Measurements from ENCODE around the gene MACROD1.

MACROD1 gene

DNA sequence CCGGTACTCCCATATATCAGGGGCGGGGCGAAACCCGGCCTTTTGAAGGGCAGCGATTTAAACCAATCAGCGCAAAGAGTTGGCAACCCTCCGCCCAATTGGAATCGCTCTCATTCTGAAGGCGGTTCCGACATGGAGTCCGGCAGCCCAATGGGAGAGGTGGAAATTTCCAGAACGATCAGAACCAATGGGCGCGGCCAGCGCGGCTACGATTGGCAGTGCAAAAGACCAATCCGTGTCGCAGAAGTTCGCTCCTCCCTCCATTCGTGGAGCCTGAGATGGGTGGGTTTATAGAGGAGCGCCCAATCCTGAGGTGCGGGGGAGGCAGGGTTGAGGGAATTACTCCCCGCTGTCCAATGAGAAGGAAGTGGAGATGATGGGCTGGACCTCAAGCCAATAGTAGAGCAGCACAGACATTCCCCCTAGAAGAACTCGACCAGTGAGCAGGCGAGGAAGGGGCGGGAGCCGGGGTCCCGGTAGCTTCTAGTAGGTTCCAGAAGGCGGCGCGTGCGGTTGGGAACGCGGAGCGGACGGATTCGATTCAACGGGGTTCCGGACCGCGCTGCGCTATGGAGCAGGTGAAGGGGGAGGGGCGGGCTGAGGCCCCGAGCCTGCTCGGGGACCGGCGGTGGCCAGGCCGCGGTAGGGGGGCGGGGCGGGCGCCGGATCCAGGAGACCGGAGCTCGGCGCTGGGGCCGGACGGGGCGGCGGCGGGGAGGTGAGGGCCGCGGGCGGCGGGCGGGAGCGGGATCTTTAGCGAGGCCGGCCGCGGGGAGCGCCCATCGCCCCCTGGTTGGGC is 20.0 kb upstream of the MACROD1 start, which contains the start of gene STIP1:
Gene STIP1, plus strand, starts transcription at position 479 of the 799 bp plus-strand sequence. Its CDS starts 91 bp downstream, at position 570.
- in situ Hi-C loops (cut with HindIII; ENCODE audit: low sequenced_read_pairs), result no loop called here

DNA sequence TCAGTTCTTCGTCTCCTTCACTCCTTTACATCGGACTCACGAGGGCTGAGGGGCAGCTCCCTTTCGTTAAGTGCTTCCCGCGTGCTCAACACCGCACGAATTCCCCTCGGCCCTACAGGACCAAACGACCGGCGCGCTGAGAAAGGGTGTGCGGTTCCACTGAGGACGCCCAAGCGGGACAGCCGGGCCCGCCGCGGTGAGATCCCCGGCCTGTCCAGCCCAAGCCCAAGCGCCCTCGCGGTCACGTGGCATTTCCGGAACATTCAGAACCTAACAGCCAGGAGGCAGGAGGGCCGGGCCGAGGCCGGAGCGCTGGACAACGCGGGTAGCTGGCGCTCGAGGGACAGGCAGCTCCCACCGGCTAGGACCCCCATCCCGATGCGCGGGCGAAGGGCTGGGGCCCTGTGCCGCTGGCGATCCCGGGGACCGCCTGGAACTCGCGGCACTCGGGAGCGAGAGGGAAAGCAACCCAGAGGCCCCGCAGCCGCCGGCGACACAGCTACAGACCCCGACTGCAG is 19.3 kb upstream of the MACROD1 start:
- in situ Hi-C loops (cut with HindIII; ENCODE audit: low sequenced_read_pairs), result no loop called here

GRCh38 chr11:64183890-64184289 is 18.0 kb upstream of the MACROD1 start:
- in situ Hi-C loops (cut with HindIII; ENCODE audit: low sequenced_read_pairs), result no loop called here

DNA sequence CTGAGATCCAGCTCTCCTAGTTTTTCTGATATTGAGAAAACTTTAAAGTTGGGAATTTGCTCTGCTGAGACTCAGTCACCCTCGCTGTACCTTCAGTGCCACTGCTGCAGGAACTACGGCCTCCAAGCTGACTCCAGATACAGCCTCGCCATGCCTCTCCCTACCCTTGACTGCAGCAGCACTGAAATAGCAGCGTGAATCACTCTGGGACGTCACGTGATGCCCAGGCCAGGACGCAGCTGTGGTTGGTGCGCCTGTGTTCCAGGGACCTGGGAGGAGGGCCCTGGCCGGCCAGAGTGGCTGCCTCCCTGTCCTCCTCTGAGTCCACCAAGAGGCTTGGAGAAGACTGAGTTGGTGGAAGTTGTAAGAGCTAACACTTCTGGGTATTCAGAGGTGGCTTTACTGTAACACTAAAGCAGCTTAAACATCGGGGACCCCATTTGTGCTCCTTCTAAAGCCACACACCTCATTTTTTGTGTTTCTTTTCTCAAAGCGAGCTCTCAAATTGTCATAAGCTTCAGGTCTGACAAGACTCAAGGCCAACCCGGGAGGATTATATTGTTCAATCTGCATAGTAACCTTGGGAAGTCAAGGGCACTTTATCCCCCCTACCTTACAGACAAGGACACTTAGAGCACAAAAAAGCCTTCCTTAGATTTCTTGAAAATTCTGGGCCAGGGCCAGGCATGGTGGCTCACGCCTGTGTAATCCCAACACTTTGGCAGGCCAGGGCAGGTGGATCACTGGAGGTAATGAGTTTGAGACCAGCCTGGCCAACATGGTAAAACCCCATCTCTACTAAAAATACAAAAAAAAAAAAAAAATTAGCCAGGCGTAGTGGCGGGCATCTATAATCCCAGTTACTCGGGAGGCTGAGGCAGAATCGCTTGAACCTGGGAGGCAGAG is 15.8 kb upstream of the MACROD1 start:
- in situ Hi-C loops (cut with HindIII; ENCODE audit: low sequenced_read_pairs), result no loop called here

GRCh38 chr11:64180891-64181290 is 15.0 kb upstream of the MACROD1 start:
- in situ Hi-C loops (cut with HindIII; ENCODE audit: low sequenced_read_pairs), result no loop called here

DNA sequence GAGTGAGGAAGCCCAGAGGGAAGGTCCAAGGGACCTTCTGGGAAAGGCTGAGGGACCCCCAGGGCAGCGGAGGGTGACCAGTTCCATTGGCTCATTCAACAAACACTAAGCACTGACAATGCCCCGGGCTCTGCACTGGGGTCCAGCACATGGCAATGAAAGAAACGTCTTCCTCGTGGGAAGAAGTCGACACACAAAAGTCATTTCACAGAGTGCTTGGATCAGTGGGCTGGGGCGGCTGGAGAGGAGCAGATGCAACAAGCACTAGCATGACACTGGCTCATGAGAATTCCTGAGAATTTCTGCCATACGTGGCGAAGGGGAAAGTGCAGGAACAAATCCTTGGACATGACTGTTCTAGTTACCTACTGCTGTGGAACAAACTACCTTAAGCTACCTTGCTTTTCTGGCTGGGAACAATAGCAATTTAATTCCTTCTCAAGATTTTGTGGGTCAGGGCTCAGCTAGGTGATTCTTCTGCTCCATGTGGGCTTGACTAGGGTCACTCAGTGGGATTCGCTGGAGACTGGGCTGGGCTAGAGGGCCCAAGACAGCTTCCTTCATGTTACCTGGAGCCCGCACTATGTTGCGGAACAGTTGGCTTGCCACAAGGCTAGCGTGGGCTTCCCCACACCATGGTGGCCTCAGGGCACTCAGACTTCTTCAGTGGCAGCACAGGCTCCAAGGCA is 13.2 kb upstream of the MACROD1 start:
- in situ Hi-C loops (cut with HindIII; ENCODE audit: low sequenced_read_pairs), result no loop called here

- in situ Hi-C loops (cut with HindIII; ENCODE audit: low sequenced_read_pairs), result no loop called here
Observed at GRCh38 chr11:64178203-64178602, 12.3 kb upstream of the MACROD1 start.

DNA sequence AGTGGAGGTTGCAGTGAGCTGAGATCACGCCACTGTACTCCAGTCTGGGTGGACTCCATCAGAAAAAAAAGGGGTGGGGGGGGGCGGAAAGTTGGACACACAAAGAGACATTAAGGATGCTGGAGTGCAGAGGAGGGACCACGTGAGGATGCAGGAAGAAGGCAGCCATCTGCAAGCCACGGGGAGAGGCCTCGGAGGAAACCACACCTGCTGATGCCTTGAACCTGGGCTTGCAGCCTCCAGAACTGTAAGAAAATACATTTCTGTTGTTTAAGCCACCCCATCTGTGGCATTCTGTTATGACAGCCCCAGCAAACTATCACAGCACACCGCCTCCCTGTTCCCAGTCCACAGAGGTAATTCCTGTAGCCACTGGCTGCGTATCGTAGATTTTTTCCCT is 10.8 kb upstream of the MACROD1 start:
- in situ Hi-C loops (cut with HindIII; ENCODE audit: low sequenced_read_pairs), result no loop called here

DNA sequence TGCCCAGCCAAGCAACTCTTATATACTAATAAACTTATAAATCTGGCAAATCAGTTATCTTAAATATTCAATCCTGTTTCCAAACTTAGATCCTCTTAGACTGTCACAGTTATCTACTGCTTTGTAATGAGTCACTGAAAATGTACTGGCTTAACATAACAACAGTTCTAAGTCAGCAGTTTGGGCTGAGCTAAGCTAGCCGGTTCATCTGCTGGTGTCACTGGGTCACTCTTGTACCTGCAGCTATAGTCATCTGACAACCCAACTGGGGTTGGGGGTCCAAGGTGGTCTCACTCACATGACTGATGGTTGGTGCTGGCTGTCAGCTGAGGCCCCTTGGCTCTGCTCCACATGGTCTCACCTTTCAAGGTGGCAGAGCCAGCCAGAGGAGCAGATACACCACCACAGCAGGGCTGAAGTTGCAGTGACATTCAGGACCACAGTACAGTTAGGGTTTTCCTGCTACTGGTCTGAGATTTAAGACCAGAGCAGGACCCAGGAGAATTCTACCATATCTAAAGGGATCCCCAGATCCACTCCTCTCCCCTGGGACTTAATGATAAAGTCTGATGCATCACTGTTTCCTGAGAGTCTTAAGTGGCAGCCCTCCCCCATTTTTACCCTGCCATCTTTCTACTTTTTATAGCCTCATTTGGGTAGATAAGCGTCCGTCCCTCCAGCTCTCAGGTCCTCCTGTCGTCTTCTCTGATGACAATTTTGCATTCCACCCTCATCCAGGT is 7.9 kb upstream of the MACROD1 start:
- in situ Hi-C loops (cut with HindIII; ENCODE audit: low sequenced_read_pairs), result no loop called here

GRCh38 chr11:64170419-64170818 is 4.5 kb upstream of the MACROD1 start:
- in situ Hi-C loops (cut with HindIII; ENCODE audit: low sequenced_read_pairs), result no loop called here

DNA sequence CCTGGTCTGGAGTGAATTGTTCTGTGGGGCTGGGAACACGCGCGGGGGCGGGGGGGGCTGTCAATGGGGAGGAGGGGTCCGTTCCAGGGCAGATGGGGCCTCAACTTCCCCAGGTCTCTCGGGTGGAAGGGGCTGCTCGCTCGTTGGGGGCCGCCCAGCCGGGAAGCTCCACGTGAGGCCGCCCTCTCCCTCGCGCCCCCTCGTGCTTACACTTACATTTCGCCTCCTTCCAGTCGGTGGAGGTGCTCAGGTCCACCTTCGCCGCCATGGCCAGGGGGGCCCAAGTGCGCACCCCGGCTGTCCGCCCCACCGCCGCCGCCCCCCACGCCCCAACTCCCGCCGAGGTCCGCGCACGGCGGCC is 452 bp downstream of the MACROD1 start:
- in situ Hi-C loops (cut with HindIII; ENCODE audit: low sequenced_read_pairs), result no loop called here

DNA sequence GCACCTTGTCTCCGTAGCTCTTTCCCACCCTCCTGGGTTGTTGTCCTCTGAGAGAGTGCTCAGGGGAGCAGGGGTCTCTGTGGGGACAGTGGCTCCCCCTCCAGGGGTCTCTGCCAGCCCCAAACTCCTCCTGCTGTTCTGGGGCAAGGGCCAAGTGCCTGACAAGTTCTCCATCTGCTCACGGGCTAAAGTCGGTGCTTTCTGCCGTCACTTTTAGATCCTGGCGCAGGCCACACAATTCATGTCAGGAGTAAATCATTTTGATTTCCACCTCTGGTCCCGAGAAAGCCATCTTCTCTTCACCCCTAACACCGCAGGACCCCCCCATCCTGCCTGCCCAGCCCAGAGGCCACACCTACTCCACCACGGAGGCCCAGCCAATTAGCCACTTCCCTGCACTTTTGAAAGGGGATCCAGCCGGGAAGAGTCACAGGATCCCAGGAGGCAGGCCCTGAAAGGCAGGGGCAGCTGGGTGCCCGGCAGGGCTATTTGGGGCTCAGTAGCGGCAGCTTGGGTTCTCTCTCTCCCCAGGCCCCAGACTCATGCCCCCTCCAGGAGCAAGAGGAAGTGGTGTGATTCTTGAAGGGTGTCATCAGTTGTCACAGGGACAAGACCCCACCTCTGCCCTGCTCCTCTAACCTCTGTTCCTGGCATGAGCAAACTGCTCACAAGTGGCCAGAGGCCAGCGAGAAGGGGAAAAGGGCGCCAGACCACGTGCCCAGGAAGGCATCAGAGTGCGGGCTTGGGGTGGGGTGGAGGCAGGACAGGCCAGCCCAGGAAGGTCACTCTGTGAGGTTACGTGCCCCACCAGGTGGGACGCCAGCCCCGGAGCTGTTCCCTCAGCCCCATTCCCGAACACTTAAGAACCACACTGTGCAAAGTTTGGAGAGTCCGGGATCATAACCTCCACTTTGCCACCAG is 1.3 kb downstream of the MACROD1 start:
- in situ Hi-C loops (cut with HindIII; ENCODE audit: low sequenced_read_pairs), result loop anchor here (5.0 kb wide), 3 partner anchors 47 to 157 kb away; no protein-coding TSS in a partner anchor

DNA sequence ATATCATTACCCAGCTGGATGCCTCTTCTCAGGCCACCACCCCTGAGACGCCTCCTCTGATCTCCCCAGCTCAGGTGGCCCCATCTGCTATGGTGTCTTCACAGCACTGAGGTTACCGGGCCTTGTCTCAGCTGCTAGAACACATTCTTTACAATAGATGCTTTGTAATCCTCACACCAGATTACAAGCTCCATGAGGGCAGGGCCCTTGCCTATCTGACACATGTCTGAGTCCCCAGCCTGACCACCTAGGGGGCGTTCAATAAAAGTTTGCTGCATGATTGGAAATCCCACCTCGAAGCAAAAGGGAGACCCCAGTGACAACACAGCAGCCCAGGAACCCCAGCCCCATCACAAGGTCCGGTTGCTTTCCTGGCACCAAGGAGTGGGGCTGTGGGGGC is 2.0 kb downstream of the MACROD1 start:
- in situ Hi-C loops (cut with HindIII; ENCODE audit: low sequenced_read_pairs), result loop anchor here (5.0 kb wide), 3 partner anchors 47 to 157 kb away; no protein-coding TSS in a partner anchor

- in situ Hi-C loops (cut with HindIII; ENCODE audit: low sequenced_read_pairs), result loop anchor here (5.0 kb wide), 3 partner anchors 45 to 155 kb away; no protein-coding TSS in a partner anchor
Observed at GRCh38 chr11:64162769-64163168, 3.1 kb downstream of the MACROD1 start.

DNA sequence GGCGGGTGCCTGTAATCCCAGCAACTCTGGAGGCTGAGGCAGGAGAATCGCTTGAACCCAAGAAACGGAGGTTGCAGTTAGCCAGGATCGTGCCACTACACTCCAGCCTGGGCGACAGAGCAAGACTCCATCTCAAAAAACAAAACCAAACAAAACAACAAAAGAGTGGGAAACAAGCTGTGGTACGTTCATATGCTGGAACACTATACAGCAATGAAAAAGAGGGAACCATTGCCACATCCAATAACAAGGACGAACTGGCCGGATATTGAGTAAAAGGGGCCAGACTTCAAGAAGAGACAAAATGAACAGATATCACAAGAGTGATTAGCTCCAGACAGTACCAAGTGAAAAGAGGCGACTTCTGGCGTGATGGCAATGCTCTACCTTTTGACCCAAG is 4.9 kb downstream of the MACROD1 start:
- in situ Hi-C loops (cut with HindIII; ENCODE audit: low sequenced_read_pairs), result loop anchor here (5.0 kb wide), 3 partner anchors 44 to 154 kb away; no protein-coding TSS in a partner anchor

DNA sequence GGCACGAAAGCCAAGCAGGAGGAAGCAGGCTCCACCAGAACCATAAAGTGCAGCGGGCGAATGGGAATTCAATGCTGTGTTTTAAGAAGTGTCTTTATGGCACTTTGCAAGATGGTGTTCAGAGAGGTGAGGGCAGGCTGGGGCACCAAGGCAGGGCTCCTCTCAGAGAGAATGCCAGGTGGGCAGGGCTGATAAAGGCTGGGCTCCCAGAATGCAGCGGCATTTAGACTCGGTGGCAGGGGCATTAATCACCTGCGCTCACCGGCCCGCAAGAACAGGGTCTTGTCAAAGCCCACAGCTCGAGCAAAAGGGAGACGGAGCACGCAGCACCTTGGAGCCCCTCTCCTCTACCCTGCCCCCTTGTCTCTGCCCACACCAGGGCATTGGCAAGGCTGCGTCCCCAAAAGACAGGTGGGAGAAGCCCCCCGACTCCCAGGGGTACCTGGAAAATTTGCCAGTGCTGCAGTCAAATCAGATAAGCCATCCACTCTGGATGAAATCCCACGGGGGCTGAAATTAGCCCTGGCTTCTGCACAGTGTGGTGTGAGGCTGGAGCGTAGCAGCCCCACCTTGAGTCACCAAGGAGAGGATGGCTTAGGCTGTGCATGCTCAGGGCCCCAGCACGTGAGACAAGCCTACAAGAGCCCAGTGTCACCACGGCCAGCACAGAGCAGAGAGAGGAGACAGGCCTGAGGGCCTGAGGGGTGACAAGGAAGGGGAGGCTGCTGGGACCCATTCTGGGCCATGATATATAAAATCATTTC is 8.1 kb downstream of the MACROD1 start:
- in situ Hi-C loops (cut with HindIII; ENCODE audit: low sequenced_read_pairs), result no loop called here

GRCh38 chr11:64156235-64157011 is 9.5 kb downstream of the MACROD1 start:
- in situ Hi-C loops (cut with HindIII; ENCODE audit: low sequenced_read_pairs), result no loop called here

GRCh38 chr11:64153812-64154211 is 12.1 kb downstream of the MACROD1 start:
- in situ Hi-C loops (cut with HindIII; ENCODE audit: low sequenced_read_pairs), result no loop called here
